ENCODE data around the gene USP53.
"Not testable (repeated sequence)": the region's sequence is repeated elsewhere in the genome, so short reads cannot be mapped to it uniquely, and the experiment has no call there.

The USP53 gene

GRCh38 chr4:119229908-119230687, 17.6 kb downstream of the USP53 start:
- DNase-seq, result no peak

- no peak for DNase-seq
Measured at GRCh38 chr4:119231491-119231890, 19.0 kb downstream of the USP53 start.

- no peak for DNase-seq
Measured at GRCh38 chr4:119232286-119232685, 19.8 kb downstream of the USP53 start.

- no peak for DNase-seq
Measured at GRCh38 chr4:119233191-119233590, 20.7 kb downstream of the USP53 start.

- DNase-seq, result no peak
Measured at GRCh38 chr4:119233750-119234149, 21.2 kb downstream of the USP53 start.

- no peak for DNase-seq
Measured at GRCh38 chr4:119237201-119237600, 24.7 kb downstream of the USP53 start.

- DNase-seq, result no peak
Measured at GRCh38 chr4:119237642-119238041, 25.1 kb downstream of the USP53 start.

- no peak for DNase-seq
Measured at GRCh38 chr4:119238068-119238722, 25.7 kb downstream of the USP53 start.

- no peak for DNase-seq
Measured at GRCh38 chr4:119240128-119240527, 27.6 kb downstream of the USP53 start.

GRCh38 chr4:119240568-119240967, 28.1 kb downstream of the USP53 start:
- DNase-seq, result no peak

GRCh38 chr4:119242417-119242816, 29.9 kb downstream of the USP53 start:
- no peak for DNase-seq

- no peak for DNase-seq
Measured at GRCh38 chr4:119243868-119244267, 31.4 kb downstream of the USP53 start.

GRCh38 chr4:119244344-119244743, 31.8 kb downstream of the USP53 start:
- no peak for DNase-seq

- no peak for DNase-seq
Measured at GRCh38 chr4:119244832-119245231, 32.3 kb downstream of the USP53 start.

GRCh38 chr4:119246177-119246733, 33.7 kb downstream of the USP53 start:
- no peak for DNase-seq

- not testable (repeated sequence) for DNase-seq
Measured at GRCh38 chr4:119251037-119251436, 38.5 kb downstream of the USP53 start.

GRCh38 chr4:119255223-119255622, 42.7 kb downstream of the USP53 start:
- DNase-seq, result not testable (repeated sequence)

- no peak for DNase-seq
Measured at GRCh38 chr4:119260528-119260927, 48.0 kb downstream of the USP53 start.

GRCh38 chr4:119261986-119262385, 49.5 kb downstream of the USP53 start:
- no peak for DNase-seq

- no peak for DNase-seq
Measured at GRCh38 chr4:119264743-119265142, 52.2 kb downstream of the USP53 start.

- DNase-seq, result no peak
Measured at GRCh38 chr4:119266153-119266552, 53.6 kb downstream of the USP53 start.

GRCh38 chr4:119268466-119268865, 56.0 kb downstream of the USP53 start:
- DNase-seq, result no peak

- DNase-seq, result no peak
Measured at GRCh38 chr4:119271361-119272085, 59.0 kb downstream of the USP53 start.

GRCh38 chr4:119279541-119279940, 67.0 kb downstream of the USP53 start:
- not testable (repeated sequence) for DNase-seq
